Endometrium (tissue), 2 donors: ENCODE results near the gene APAF1.
"Not testable (repeated sequence)": the region's sequence is repeated elsewhere in the genome, so short reads cannot be mapped to it uniquely, and the experiment has no call there.

ENCODE experiments used
- FAIRE-seq: peaks from 2 replicates; lab custom pipeline; 2012; peaks lifted over from hg19 to GRCh38; lab: Jason Lieb, UNC
- donor health status: control.
- donor health status: control.

APAF1 gene

GRCh38 chr12:98644712-98645571 is at the start of gene APAF1, which contains the start of gene IKBIP:
Gene APAF1, plus strand, starts transcription at chr12:98645290. Its CDS starts 3,070 bp downstream, at chr12:98648360.
Gene IKBIP, minus strand, starts transcription at chr12:98644788. Its CDS starts 87 bp downstream, at chr12:98644701.
- no peak for FAIRE-seq

- FAIRE-seq, result not testable (repeated sequence)
Measured at GRCh38 chr12:98597313-98597712, 47.8 kb upstream of the APAF1 start.

- FAIRE-seq, result no peak
Measured at GRCh38 chr12:98601924-98602323, 43.2 kb upstream of the APAF1 start.

GRCh38 chr12:98606359-98606988 is 38.6 kb upstream of the APAF1 start:
- FAIRE-seq, result no peak

GRCh38 chr12:98610596-98610995 is 34.5 kb upstream of the APAF1 start:
- no peak for FAIRE-seq

- no peak for FAIRE-seq
Measured at GRCh38 chr12:98612696-98613334, 32.3 kb upstream of the APAF1 start.

- FAIRE-seq, result no peak
Measured at GRCh38 chr12:98618952-98619351, 26.1 kb upstream of the APAF1 start.

GRCh38 chr12:98635657-98636323 is 9.3 kb upstream of the APAF1 start:
- FAIRE-seq, result no peak

GRCh38 chr12:98637068-98637467 is 8.0 kb upstream of the APAF1 start:
- no peak for FAIRE-seq

- no peak for FAIRE-seq
Measured at GRCh38 chr12:98638009-98638408, 7.1 kb upstream of the APAF1 start.

- FAIRE-seq, result no peak
Measured at GRCh38 chr12:98639491-98639890, 5.6 kb upstream of the APAF1 start.

GRCh38 chr12:98642801-98643200 is 2.3 kb upstream of the APAF1 start:
- FAIRE-seq, result not testable (repeated sequence)

GRCh38 chr12:98644433-98644711 is 718 bp upstream of the APAF1 start:
- FAIRE-seq, result no peak

- no peak for FAIRE-seq
Measured at GRCh38 chr12:98645572-98646067, 530 bp downstream of the APAF1 start.

GRCh38 chr12:98646294-98647090 is 1.4 kb downstream of the APAF1 start:
- no peak for FAIRE-seq

GRCh38 chr12:98651328-98651727 is 6.2 kb downstream of the APAF1 start:
- FAIRE-seq, result no peak

GRCh38 chr12:98653866-98654493 is 8.9 kb downstream of the APAF1 start:
- FAIRE-seq, result peak; percentile 85

GRCh38 chr12:98656289-98657101 is 11.4 kb downstream of the APAF1 start:
- FAIRE-seq, result no peak

- FAIRE-seq, result no peak
Measured at GRCh38 chr12:98660521-98660920, 15.4 kb downstream of the APAF1 start.

- FAIRE-seq, result no peak
Measured at GRCh38 chr12:98669751-98670150, 24.7 kb downstream of the APAF1 start.
